SIG-M5 treated with dmso at 0.1 percent for 504 hours (cell line): ENCODE measurements around the gene ARIH2.

ENCODE experiments used
- DNase-seq: peaks from one replicate; lab custom pipeline; 2025; ENCODE audit not compliant: unreplicated experiment; lab: John Stamatoyannopoulos, UW

The ARIH2 gene

GRCh38 chr3:49018707-49019006 lies 100.0 kb downstream of the ARIH2 start:
- peak; percentile 71 for DNase-seq

- peak; percentile 63 for DNase-seq
Observed at GRCh38 chr3:49019941-49020329, 101.3 kb downstream of the ARIH2 start.

GRCh38 chr3:49020330-49021212 lies 101.9 kb downstream of the ARIH2 start:
- DNase-seq, result peak; percentile 72

GRCh38 chr3:49021213-49021812 lies 102.7 kb downstream of the ARIH2 start:
- peak; percentile 95 for DNase-seq

GRCh38 chr3:49021813-49022687 lies 103.4 kb downstream of the ARIH2 start, which contains the start of gene NDUFAF3:
NDUFAF3 (plus strand) TSS chr3:49022121; CDS start chr3:49022145, 24 bp downstream.
- peak; percentile 78 for DNase-seq

GRCh38 chr3:49022688-49023171 lies 104.1 kb downstream of the ARIH2 start:
- peak; percentile 54 for DNase-seq

GRCh38 chr3:49023775-49024174 lies 105.1 kb downstream of the ARIH2 start:
- DNase-seq, result no peak

GRCh38 chr3:49024449-49024848 lies 105.8 kb downstream of the ARIH2 start:
- DNase-seq, result no peak

- no peak for DNase-seq
Observed at GRCh38 chr3:49025005-49025792, 106.6 kb downstream of the ARIH2 start.

GRCh38 chr3:49025793-49026520 lies 107.3 kb downstream of the ARIH2 start:
- DNase-seq, result no peak

- DNase-seq, result no peak
Observed at GRCh38 chr3:49026536-49026935, 107.9 kb downstream of the ARIH2 start.

- DNase-seq, result no peak
Observed at GRCh38 chr3:49027634-49028033, 109.0 kb downstream of the ARIH2 start.

GRCh38 chr3:49028298-49028672 lies 109.6 kb downstream of the ARIH2 start:
- no peak for DNase-seq

GRCh38 chr3:49028673-49029562 lies 110.3 kb downstream of the ARIH2 start, which contains the start of gene IMPDH2:
IMPDH2 (minus strand) TSS chr3:49029398; CDS start chr3:49029350, 48 bp downstream.
- DNase-seq, result peak; percentile 87

- DNase-seq, result no peak
Observed at GRCh38 chr3:49029563-49029884, 110.9 kb downstream of the ARIH2 start.

- no peak for DNase-seq
Observed at GRCh38 chr3:49030321-49030720, 111.7 kb downstream of the ARIH2 start.

GRCh38 chr3:49032646-49033304 lies 114.1 kb downstream of the ARIH2 start:
- DNase-seq, result no peak

- no peak for DNase-seq
Observed at GRCh38 chr3:49034650-49035049, 116.0 kb downstream of the ARIH2 start.
